Renal pelvis (tissue), 4 donors: ENCODE measurements around the gene PIK3R5. TPM values are rescaled to one million over a fixed set of nuclear protein-coding genes. Genes with fewer than 3 reads are reported as not detected.
"Not testable (repeated sequence)": the region's sequence is repeated elsewhere in the genome, so short reads cannot be mapped to it uniquely, and the experiment has no call there.

Experiments
- DNase-seq: peaks from one replicate; pipeline ENCODE4 v3.0.0-alpha.2; 2013
- polyA plus RNA-seq, 3 donors: library from polyadenylated mRNA; unstranded; fragments of 120-200 nt; gene quantifications; one replicate each; pipeline ENCODE4 v1.2.1, GENCODE V29; 2013; ENCODE audit not compliant: insufficient read length in 3 of 3

The PIK3R5 gene
- polyA plus RNA-seq, 3 donors: 0.73 to 1.00 (median 0.84) TPM

DNA sequence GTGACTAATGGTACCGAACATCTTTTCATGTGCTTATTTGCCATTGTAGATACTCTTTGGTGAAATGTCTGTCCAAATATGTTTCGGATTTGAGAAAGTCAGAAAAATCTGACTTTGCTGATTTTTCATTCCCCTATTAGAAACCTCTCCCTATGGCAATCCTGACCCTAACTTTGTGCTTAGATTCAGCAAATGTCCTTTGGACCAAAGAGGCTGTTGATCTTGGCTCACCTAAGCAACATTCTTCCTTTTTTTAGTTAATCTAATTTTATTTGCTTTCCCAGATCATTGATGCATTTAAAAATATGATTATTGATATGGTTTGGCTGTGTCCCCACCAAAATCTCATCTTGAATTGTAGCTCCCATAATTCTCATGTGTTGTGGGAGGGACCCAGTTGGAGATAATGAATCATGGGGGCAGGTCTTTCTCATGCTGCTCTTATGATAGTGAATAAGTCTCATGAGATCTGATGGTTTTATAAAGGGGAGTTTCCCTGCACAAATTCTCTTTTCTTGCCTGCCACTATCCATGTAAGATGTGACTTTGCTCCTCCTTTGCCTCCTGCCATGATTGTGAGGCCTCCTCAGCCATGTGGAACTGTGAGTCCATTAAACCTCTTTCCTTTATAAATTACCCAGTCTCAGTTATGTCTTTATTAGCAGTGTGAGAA is 22.9 kb upstream of the PIK3R5 start:
- DNase-seq: not testable (repeated sequence)

DNA sequence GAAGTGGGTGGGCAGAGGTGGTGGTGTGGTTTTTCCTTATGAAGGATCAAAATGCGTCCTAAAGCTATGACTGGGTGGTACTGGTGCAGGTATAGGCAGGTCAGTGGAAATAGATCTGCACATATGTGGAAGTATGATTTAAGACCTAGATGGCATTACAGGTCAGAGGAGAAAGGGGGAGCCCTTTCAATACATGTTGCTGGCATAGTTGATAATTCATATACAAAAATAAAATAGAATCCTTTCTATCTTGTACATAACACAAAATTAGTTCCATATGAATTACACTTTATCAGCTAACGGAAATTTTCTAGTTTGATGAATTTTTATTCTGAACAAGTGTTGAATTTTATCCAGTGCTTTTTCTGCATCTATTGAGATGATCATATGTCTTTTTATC is 20.8 kb upstream of the PIK3R5 start:
- no peak for DNase-seq

DNA sequence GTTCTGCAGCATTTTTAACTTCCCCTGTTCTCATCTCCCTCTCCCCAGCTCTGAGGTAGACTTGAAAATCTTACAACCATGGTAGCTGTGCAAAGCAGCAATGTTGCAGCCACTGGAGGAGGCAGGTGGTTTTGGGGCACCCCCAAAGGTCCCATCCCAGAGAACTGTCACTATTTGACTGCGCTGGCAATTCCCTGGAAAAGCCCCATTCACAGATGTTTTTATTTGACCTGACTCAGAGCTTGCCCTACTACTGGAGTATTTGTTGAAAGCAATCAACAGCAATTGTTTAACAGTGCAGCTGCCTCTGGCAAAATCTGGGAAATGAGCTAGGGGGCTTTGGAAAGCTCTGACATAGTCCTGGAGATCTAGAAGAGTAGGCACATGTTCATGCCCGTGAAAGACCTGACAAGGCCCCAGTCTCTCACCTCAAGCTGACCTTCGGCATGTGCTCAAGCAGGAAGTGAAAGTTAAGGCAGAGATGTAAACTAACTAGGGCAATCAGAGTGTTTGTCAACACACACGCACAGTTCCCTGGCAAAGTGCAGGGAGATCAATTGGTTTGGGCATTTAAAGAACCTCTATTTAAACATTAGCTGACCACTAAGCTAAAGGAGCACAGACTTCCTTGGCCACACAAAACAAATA is 19.7 kb upstream of the PIK3R5 start:
- no peak for DNase-seq

DNA sequence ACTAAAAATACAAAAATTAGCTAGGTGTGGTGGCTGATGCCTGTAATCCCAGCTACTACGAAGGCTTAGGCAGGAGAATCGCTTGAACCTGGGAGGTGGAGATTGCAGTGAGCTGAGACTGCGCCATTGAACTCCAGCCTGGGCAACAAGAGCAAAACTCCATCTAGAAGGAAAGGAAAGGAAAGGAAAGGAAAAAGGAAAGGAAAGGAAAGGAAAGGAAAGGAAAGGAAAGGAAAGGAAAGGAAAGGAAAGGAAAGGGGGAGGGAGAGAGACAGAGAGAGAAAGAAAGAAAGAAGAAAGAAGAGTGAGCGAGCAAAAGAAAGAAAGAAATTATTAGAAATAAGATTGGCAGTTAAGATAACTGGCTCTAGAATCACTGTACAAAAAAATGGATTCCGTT is 18.7 kb upstream of the PIK3R5 start:
- not testable (repeated sequence) for DNase-seq

DNA sequence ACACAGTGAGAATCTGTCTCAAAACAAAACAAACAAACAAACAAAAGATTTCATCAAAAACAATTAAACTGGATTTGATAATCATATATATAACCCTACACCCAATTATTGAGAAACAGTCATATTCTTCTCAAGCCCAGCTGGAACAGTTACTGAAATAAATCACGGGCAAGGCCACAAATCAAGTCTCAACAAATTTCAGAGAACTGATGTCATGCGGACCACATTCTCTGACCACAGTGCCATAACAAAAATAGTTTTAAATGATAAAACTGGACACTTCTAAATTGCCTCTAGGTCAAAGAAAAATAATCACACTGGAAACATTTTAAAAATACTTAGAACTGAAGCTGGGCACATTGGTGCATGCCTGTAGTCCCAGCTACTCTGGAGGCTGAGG is 15.9 kb upstream of the PIK3R5 start:
- DNase-seq: no peak

DNA sequence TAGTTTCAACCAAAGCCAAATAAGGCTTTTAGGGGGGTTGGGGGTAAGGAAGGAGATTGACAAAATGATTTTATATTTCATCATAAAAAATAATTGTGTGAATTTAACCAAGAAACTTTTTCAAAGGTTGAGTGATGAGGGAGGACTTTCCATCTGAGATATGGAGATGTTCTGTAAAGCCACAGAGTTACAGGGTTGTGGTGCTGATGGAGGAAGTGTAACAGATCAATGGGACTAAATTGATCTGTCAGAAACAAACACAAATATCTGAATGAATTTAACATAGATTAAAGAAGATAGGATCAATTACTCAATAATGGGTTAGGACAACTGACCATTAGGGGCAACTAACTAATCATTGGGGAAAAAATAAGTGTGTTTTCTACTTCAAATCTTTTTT is 14.2 kb upstream of the PIK3R5 start:
- no peak for DNase-seq

DNA sequence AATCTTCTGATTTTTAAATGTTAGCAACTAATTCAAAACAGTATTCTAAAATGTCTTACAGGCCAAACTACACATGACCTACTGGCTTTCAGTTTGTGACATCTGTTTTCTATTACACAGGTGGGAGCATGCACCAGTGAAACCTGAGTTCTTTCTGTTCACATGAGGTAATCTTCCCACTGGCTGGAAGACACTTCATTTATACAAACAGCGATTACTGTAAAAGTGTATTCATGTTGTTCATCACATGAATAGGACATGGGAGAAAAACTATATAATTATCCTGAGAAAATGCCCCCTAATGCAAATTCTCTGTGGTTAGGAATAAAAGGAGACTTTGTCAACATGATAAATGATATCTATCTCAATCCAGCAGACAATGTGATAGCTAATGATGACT is 11.1 kb upstream of the PIK3R5 start:
- DNase-seq: no peak

DNA sequence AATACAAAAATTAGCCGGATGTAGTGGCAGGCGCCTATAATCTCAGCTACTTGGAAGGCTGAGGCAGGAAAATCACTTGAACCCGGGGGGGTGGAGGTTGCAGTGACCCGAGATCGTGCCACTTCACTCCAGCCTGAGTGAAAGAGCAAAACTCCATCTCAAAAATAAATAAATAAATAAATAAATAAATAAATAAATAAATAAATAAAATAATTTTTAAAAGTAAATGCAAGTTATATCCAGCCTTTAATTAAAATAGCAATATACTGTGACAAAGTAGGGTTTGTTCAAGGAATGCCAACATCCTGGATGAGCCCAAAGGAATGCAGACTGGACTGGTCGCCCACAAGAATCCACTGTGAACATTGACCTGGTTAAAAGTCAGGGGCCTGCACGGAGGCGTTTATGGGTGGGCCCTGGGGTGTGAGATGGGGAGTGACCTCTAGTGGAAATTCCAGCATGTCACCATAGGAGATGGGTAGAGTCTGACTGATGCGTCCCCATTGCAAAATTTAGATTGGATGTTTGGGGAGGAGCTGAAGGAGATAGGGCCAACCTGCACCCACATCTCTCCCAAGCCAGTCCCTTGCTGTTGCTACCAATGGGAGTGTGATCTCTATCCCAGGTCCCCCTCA is 9.7 kb upstream of the PIK3R5 start:
- no peak for DNase-seq

DNA sequence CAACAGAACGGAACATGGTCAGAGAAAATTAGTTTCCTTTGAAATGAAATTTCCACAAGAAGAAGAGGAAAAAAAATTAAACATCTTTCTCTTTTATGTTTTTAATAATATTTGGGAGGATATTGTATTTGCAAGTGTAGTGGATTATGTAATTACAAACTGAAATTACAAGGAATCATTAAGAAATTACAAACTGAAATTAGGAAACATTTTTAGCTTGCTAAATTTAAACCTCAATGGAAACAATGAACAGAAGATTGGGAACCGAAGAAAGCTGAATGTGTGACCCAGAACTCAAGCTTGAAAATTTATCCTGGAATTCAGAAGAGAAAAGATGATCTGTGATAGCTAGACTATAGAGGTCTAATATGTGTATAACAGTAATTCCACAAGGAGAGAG is 4.4 kb upstream of the PIK3R5 start:
- no peak for DNase-seq

DNA sequence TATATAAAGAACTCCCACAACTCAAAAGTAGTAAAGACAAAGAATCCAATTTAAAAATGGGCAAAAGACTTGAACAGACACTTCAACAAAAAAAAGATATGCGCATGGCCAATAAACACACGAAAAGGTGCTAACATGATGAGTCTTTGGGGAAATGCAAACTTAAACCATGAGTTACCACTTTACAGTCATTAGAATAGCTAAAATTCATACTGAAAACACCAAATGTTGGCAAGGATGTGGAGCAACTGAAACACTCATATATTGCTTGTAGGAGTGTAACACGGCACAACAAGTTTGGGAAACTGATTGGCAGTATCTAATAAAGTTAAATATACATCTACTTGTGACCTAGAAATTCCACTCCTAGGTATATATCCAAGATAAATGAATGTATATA is 3.0 kb upstream of the PIK3R5 start:
- DNase-seq: no peak

DNA sequence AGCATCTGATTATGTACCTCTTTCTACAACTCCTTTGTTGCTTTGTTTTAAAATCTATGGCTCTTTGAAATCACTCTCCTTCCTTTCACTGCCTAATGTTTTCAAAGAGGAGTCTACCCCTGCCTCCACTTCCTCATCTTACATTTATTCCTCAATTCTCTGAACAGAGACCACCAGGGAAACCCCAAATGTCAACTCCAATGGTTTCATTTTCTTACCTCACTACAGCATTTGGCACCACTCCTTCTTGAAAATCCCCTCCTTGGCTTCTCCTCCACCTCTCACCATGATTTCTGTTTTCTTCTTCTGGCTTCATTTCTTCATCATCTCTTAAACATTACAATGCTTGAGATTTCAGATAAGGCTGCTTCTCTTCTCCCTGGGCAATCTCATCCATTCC is 2.4 kb upstream of the PIK3R5 start:
- DNase-seq: no peak

DNA sequence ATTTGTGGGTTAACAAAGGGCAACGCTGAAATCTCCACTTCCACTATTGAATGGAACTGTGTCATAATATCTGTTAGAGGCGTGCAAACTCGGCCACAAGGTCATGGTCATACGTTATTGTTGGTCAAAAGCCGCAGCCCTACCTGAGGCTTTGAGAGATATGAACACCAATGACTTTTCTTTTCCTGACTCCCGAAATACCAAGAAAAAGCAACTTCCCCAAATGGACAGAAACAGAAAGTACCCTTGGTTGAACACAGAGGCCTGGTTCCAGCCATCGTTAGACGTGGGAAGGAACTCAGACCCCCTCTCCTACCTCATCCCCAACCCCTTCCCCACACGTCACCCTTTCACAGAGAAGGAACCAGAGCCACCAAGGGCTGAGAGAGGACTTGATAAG is 1.4 kb upstream of the PIK3R5 start:
- DNase-seq: no peak

DNA sequence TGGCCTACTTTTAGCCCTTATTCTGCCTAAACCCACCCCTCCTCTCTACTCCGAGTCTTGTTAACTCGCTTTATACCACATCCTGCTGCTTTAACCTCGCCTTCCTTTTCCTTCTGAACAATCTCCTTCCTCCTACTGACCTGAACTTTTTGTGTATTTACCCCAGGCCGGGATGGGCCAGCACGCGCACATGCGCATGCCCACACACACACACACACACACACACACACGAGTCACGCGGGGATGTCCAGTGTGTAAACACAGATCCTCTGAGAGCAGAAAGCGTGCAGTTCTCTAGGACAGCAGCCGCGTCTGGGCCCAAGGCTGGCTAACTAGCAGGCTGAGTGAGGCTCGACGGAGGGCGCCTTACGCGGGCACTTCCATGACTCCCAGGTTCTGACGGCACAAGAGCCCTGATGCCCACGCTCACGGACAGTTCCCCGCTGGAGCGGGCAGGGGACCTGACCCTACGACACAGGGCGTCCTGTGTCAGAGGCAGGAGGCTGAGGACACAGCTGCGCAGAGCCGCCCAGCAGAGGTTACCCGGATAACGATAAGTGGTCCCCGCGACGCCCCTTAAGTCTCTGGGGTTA is 610 bp downstream of the PIK3R5 start:
- DNase-seq: no peak

DNA sequence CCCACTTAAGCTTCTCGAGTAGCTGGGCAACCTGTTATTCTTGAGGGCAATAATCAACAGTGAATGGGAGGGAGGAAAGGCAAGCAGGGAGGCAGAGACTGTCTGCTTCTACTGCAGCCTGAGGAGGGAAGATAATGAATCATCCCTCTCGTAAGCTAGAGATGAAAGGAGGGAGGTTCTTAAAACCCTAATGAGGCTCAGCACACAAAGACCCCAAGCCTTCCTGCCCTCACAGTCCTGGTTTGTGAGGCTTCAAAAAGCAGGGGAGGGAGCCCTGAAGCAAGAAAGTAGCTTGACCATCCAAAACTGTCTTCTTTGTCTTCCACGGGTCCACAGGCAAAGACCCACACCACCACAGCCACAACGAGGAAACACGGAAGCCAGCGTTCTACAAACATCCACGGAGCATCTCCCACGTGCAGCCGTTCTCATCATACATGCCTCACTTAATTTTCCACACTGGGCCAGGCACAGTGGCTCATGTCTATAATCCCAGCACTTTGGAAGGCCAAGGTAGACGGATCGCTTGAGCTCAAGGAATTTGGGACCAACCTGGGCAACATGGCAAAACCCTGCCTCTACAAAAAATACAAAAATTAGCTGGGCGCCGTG is 1.8 kb downstream of the PIK3R5 start:
- DNase-seq: no peak

DNA sequence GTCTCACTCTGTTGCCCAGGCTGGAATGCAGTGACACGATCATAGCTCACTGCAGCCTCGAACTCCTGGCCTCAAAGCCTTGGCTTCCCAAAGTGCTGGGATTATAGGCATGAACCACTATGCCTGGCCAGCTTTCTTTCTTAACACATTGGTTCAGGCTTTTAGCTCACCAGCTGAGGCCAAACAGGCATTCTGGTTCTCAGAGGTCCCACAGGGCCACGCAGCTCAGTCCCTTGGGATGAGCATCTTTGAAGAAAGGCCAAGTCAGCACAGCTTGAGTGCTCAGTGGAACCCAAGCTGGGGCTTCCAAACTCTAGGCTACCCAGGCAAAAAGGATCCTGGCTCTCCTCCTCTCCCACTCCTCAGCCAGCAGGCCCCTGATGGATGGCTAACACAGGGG is 2.5 kb downstream of the PIK3R5 start:
- DNase-seq: no peak

DNA sequence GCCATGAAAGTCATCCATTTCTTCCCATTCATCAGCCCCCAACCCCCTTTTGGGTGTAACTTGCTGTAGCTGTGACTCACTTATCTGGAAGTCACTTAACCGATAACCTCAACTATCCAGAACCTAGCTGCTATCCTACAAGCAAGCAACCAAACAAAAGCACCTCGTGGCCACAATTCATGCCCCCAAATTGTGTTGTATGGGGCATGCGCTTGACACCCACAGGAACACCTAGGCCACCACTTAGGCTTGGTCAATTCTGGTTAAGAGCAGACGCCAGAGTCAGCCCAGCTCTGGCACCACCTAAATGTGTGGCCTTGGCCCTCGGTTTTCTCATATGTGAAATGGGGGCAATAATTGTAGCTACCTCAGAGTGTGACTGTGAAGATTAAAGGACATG is 3.7 kb downstream of the PIK3R5 start:
- no peak for DNase-seq

DNA sequence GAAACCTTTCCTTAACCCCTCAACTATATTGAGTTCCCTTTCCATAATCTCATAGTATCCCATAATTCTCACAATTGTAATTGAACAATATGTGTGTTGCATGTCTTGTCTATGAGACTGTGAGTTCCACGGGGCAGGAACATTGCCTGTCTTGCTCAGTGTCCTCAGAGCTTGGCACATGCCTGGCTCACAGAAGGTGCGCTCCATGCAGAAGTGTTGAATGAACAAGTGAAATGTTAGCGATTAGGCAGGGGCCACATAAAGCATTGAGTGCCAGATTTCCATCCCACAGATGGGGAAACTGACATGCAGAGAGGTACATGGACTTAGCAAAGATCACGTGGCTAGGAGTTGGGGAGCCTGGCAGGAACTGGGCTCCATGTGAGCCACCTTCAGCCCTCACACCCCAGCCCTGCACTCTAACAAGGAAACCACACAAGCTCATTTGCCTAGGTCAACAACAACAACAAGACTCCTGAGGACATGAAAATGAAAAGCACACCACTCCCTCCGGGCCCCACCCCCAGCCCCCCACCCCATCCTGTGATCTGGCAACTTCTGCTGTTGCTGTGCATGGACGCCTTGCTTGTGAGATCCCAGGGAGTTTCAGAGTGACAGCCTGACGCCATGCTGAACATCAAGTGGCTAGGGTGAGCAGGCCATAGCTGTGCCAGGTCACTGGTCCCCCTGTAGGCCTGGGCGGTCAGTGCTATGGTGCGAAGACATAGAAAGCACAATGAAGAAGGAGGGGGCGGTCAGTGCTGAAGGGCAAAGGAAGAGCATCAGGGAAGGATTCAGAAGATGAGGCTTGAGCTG is 5.0 kb downstream of the PIK3R5 start:
- no peak for DNase-seq

DNA sequence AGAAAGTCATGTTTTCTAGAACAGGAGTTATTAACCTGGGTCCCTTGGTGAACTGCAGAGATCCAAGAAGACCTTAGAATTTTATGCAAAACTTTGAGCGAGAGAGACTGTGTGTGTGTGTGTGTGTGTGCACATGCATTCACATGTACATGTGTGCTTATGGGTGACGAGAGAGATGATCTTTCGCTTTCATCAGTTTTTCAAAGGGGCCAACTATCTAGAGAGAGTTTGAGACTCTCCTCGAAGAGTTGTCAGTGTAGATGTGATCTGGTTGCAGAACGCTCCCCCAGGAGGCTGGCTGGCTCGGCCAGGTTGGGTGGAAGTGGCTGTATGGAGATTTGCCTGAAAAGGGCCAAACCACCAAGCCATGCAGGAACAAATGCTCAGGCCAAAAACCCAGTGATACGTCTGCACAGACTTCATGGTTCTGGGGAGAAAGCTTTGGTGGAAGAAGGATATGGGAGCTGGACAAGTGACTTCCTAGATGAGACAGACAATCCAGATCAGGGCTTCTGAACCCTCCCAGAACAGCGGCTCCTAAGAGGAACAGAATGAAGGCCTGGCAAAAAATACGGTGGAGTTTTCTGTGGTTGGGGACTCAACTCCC is 6.1 kb downstream of the PIK3R5 start:
- DNase-seq: no peak

DNA sequence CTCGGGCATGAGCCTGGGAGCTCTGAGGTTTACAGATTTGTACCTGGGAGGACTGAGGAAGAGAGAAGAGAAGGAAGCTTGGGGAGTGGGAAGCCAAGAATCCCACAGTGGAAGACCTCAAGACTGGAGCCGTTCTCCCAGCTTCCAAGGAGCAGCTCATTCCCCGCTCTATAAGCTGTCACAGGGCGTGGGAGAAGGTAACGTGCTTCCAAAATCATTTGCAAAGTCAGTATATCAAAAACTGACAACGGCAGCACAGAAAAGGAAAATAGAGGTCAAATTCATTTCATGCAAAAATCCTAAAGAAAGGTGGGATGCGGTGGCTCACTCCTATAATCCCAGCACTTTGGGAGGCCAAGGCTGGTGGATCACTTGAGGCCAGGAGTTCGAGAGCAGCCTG is 7.8 kb downstream of the PIK3R5 start:
- DNase-seq: no peak

DNA sequence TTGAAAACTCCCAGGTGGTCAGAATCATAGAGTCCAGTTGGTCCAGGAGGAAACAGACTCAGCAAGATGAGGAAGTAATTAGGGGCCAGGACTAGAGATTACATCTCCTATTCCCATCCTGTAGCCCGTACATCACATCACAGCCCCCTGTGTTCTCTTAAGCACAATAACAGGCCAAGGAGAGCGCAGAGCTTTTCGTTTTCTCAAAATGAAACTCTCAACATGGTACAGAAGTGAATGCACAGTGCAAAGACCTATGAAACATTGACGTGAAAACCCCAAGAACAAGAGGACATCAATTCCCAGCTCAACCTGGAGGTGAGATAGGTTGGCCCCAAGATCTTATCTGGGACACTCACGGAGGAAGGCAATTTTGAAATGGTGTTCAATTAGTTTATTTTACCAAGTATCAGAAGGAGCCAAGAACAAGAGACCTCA is 9.0 kb downstream of the PIK3R5 start:
- DNase-seq: no peak
